A549 (cell line): Measurements from ENCODE around the gene CERS6. TPM values are rescaled to one million over a fixed set of nuclear protein-coding genes. Genes with fewer than 3 reads are reported as not detected.

Experiments
- ATAC-seq, 2 experiments: fragments of 200-7000 bp in 1 of 2; fragments of >200 bp in 1 of 2; cut with Nextera tagmentation in 1 of 2; cut with Tn5 transposase in 1 of 2; 3 replicates each; pipeline versions ENCODE4 v1.8.0 to v1.9.1; 2018 to 2020; ENCODE audit warnings: mild to moderate bottlenecking in 1 of 2, moderate library complexity in 1 of 2
- CTCF ChIA-PET: fragments of 300-600 bp; sonication (Branson Sonifier 250); formaldehyde crosslinking; extraction: SDS; loops from one replicate; lab custom pipeline; 2021; ENCODE audit warnings: antibody characterized with exemption, inconsistent platforms; lab: Yijun Ruan, JAX
- POLR2A ChIA-PET: fragments of 350-600 bp; formaldehyde crosslinking; extraction: SDS; loops from one replicate; lab custom pipeline; 2021; ENCODE audit warnings: antibody characterized with exemption, inconsistent platforms; lab: Yijun Ruan, JAX
- DNase-seq, 2 experiments: peaks; one replicate each; pipeline versions ENCODE4 v3.0.0 to v3.0.0-alpha.2; 2011 to 2016; ENCODE audit warnings: low read depth in 1 of 2, low spot score in 1 of 2
- FAIRE-seq: peaks from 2 replicates; lab custom pipeline; 2011; peaks lifted over from hg19 to GRCh38; lab: Jason Lieb, UNC
- H3K27ac ChIP-seq, 2 experiments: fragments of >200 bp; sonication (Bioruptor Twin); formaldehyde crosslinking; 3 replicates each; pipeline ENCODE4 v1.5.1; 2016 to 2017
- H3K4me1 ChIP-seq: fragments of >200 bp; sonication (Bioruptor Twin); formaldehyde crosslinking; 3 replicates; pipeline ENCODE4 v1.6.1; 2016
- H3K4me2 ChIP-seq: fragments of >200 bp; sonication (Bioruptor Twin); formaldehyde crosslinking; 3 replicates; pipeline ENCODE4 v1.6.1; 2016
- H3K4me3 ChIP-seq: fragments of >200 bp; sonication (Bioruptor Twin); formaldehyde crosslinking; 3 replicates; pipeline ENCODE4 v1.5.1; 2016
- H3K9me3 ChIP-seq: fragments of >200 bp; sonication (Bioruptor Twin); formaldehyde crosslinking; 3 replicates; pipeline ENCODE4 v1.6.1; 2016
- BHLHE40 ChIP-seq: IDR thresholded peaks from 2 replicates; pipeline ENCODE4 v1.6.1; 2012; ENCODE audit warnings: low read depth, low read length, inconsistent platforms
- CEBPB ChIP-seq, 2 experiments: fragments of >200 bp in 1 of 2; sonication (Bioruptor Twin) in 1 of 2; formaldehyde crosslinking in 1 of 2; IDR thresholded peaks; 2 replicates each; pipeline ENCODE4 v1.6.1; 2012 to 2016
- EHF ChIP-seq: fragments of 250-450 bp; sonication (Bioruptor Pico); IDR thresholded peaks from 2 replicates; pipeline ENCODE4 v1.5.0; 2020; ENCODE audit warnings: mild to moderate bottlenecking
- ESRRA ChIP-seq: fragments of 150-350 bp; IDR thresholded peaks from 2 replicates; pipeline ENCODE4 v1.6.1; 2014; ENCODE audit warnings: mild to moderate bottlenecking, low read length, borderline replicate concordance
- GATA3 ChIP-seq: IDR thresholded peaks from 2 replicates; pipeline ENCODE4 v1.6.1; 2012; ENCODE audit warnings: borderline replicate concordance
- HDAC2 ChIP-seq: fragments of 200-600 bp; sonication (generic); IDR thresholded peaks from 2 replicates; pipeline ENCODE4 v1.6.1; 2016
- HOXB13 ChIP-seq: fragments of 250-450 bp; sonication (Bioruptor Pico); IDR thresholded peaks from 2 replicates; pipeline ENCODE4 v1.5.0; 2020; ENCODE audit warnings: low read depth, mild to moderate bottlenecking, moderate library complexity
- JUN ChIP-seq, 2 experiments: fragments of >200 bp; sonication (Bioruptor Twin); formaldehyde crosslinking; IDR thresholded peaks; 2 replicates in 1 of 2; 3 replicates in 1 of 2; pipeline ENCODE4 v1.6.1; 2016 to 2017
- JUNB ChIP-seq: fragments of >200 bp; sonication (Bioruptor Twin); formaldehyde crosslinking; IDR thresholded peaks from 2 replicates; pipeline ENCODE4 v1.6.1; 2016
- KDM1A ChIP-seq: fragments of 200-600 bp; sonication (generic); IDR thresholded peaks from 2 replicates; pipeline ENCODE4 v1.6.1; 2016; ENCODE audit warnings: low read depth, mild to moderate bottlenecking
- KDM5A ChIP-seq: fragments of 200-600 bp; sonication (generic); IDR thresholded peaks from 2 replicates; pipeline ENCODE4 v1.6.1; 2016; ENCODE audit warnings: antibody characterized with exemption, mild to moderate bottlenecking
- MAZ ChIP-seq: fragments of 150-350 bp; IDR thresholded peaks from 2 replicates; pipeline ENCODE4 v1.6.1; 2014; ENCODE audit warnings: antibody characterized with exemption, low read depth, low read length, borderline replicate concordance
- MYC ChIP-seq: IDR thresholded peaks from 2 replicates; pipeline ENCODE4 v1.6.1; 2012; ENCODE audit warnings: mild to moderate bottlenecking, inconsistent platforms, low read length, improper control_type of control experiment, borderline replicate concordance
- NFE2L2 ChIP-seq: fragments of 150-350 bp; conservative IDR thresholded peaks from 2 replicates; pipeline ENCODE4 v1.6.1; 2014; ENCODE audit warnings: low read length
- NPAS2 ChIP-seq: fragments of 250-450 bp; sonication (Bioruptor Pico); IDR thresholded peaks from 2 replicates; pipeline ENCODE4 v1.8.0; 2022; ENCODE audit warnings: mild to moderate bottlenecking, moderate library complexity, borderline replicate concordance
- NR3C1 ChIP-seq: fragments of >200 bp; sonication (Bioruptor Twin); formaldehyde crosslinking; IDR thresholded peaks from 3 replicates; pipeline ENCODE4 v1.6.1; 2017
- PHF8 ChIP-seq: fragments of 200-600 bp; sonication (generic); IDR thresholded peaks from 2 replicates; pipeline ENCODE4 v1.6.1; 2016; ENCODE audit warnings: low read depth, mild to moderate bottlenecking, antibody characterized with exemption, moderate library complexity, borderline replicate concordance
- POLR2A ChIP-seq: IDR thresholded peaks from 2 replicates; pipeline ENCODE4 v1.6.1; 2012; ENCODE audit warnings: mild to moderate bottlenecking, low read length
- RAD21 ChIP-seq, 2 experiments: fragments of >200 bp in 1 of 2; sonication (Bioruptor Twin) in 1 of 2; formaldehyde crosslinking in 1 of 2; IDR thresholded peaks in 1 of 2; conservative IDR thresholded peaks in 1 of 2; 2 replicates in 1 of 2; 3 replicates in 1 of 2; pipeline ENCODE4 v1.6.1; 2012 to 2018; ENCODE audit warnings: inconsistent platforms in 1 of 2
- RFX5 ChIP-seq: fragments of 450-650 bp; IDR thresholded peaks from 2 replicates; pipeline ENCODE4 v1.7.1; 2014; ENCODE audit warnings: antibody characterized with exemption, mild to moderate bottlenecking, moderate library complexity
- RNF2 ChIP-seq: fragments of 200-600 bp; sonication (generic); IDR thresholded peaks from 2 replicates; pipeline ENCODE4 v1.6.1; 2016; ENCODE audit warnings: low read depth, mild to moderate bottlenecking, antibody characterized with exemption, moderate library complexity, borderline replicate concordance
- SMC3 ChIP-seq: fragments of >200 bp; sonication (Bioruptor Twin); formaldehyde crosslinking; IDR thresholded peaks from 3 replicates; pipeline ENCODE4 v1.6.1; 2018; ENCODE audit warnings: inconsistent platforms
- TP53 ChIP-seq: fragments of 250-450 bp; sonication (Bioruptor Pico); IDR thresholded peaks from 2 replicates; pipeline ENCODE4 v1.5.0; 2021; ENCODE audit warnings: mild to moderate bottlenecking, moderate library complexity
- USF2 ChIP-seq: fragments of 450-650 bp; IDR thresholded peaks from 2 replicates; pipeline ENCODE4 v1.6.1; 2014; ENCODE audit warnings: antibody characterized with exemption
- ZC3H11A ChIP-seq: fragments of 450-650 bp; IDR thresholded peaks from 2 replicates; pipeline ENCODE4 v1.6.1; 2014; ENCODE audit warnings: antibody characterized with exemption, mild to moderate bottlenecking
- ZNF302 ChIP-seq: fragments of 250-450 bp; sonication (Bioruptor Pico); IDR thresholded peaks from 2 replicates; pipeline ENCODE4 v1.9.0; 2021; ENCODE audit warnings: inconsistent platforms, mild to moderate bottlenecking, moderate library complexity
- WGBS: methylation state at CpG from one replicate; pipeline ENCODE4 v1.1.6; 2017; ENCODE audit errors: missing lambda C conversion rate; 5-methylcytosine and 5-hydroxymethylcytosine counted together
- polyA plus RNA-seq, 4 experiments: library from polyadenylated mRNA; depleted of rRNA in 3 of 4; stranded (reverse); fragments of >200 nt; fragmentation: RNase III in 1 of 4; extraction: RNeasy Plus Mini Kit Qiagen cat#74134 plus additional on column Dnase treatment in 1 of 4; gene quantifications; 2 replicates in 3 of 4; 3 replicates in 1 of 4; pipeline ENCODE4 v1.2.3, GENCODE V29; 2011 to 2017
- TF ChIP-seq, protein P1 (sequence below): IDR thresholded peaks from 2 replicates; pipeline ENCODE4 v1.6.1; 2012
- TF ChIP-seq, protein P2 (sequence below): fragments of >200 bp; sonication (Bioruptor Twin); formaldehyde crosslinking; IDR thresholded peaks from 3 replicates; pipeline ENCODE4 v1.5.1; 2016
- TF ChIP-seq, protein P3 (sequence below): fragments of >200 bp; sonication (Bioruptor Twin); formaldehyde crosslinking; IDR thresholded peaks from 2 replicates; pipeline ENCODE4 v1.6.1; 2016

The CERS6 gene
- polyA plus RNA-seq, 2 of the 4 experiments (the other 2 are of a cell fraction): 12.0 to 16.9 TPM

- 76% methylated on average over 6 of the region's 6 CpGs for WGBS
- Histone ChIP-seq H3K4me2 (no peak overlapping the region), H3K27ac (no peak overlapping the region), H3K4me1 (peaks cover 5% of the 10 kb centered on the region; the same call in 1 of the 3 replicates), H3K9me3 (no peaks in the 10 kb centered on the region), H3K4me3 (no peak overlapping the region)
- TF ChIP-seq, protein P1, sequence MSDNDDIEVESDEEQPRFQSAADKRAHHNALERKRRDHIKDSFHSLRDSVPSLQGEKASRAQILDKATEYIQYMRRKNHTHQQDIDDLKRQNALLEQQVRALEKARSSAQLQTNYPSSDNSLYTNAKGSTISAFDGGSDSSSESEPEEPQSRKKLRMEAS: no peak
- TF ChIP-seq CEBPB (IDR thresholded peaks at IDR 0.05): peak; percentile 45 to 63; a peak in 3 of 4 replicates
- ATAC-seq: no peak
- DNase-seq: peak in 1 of 2 experiments; percentile 6
- ChIA-PET POLR2A (no interaction called here), CTCF (no interaction called here)
- no peak for FAIRE-seq
Measured at GRCh38 chr2:168565112-168565511, 109.0 kb downstream of the CERS6 start.

- ATAC-seq: no peak
- ChIA-PET POLR2A (no interaction called here), CTCF (no interaction called here)
- Histone ChIP-seq H3K9me3 (no peaks in the 10 kb centered on the region), H3K4me3 (no peak overlapping the region), H3K27ac (no peak overlapping the region), H3K4me1 (peaks cover 5% of the 10 kb centered on the region; the same call in 1 of the 3 replicates), H3K4me2 (no peak overlapping the region)
- no peak for FAIRE-seq
- WGBS: 95% methylated on average over 2 of the region's 2 CpGs
- no peak for DNase-seq
- TF ChIP-seq MYC (no peak), GATA3 (no peak), USF2 (no peak), JUN (IDR thresholded peaks at IDR 0.05) (no peak), HDAC2 (no peak), CEBPB (IDR thresholded peaks at IDR 0.05) (no peak), KDM1A (no peak), MAZ (no peak), RNF2 (no peak), HOXB13 (CRISPR knock-in tag) (no peak), RAD21 (conservative IDR thresholded peaks at IDR 0.05 in 1 of 2, IDR thresholded peaks at IDR 0.05 in 1 of 2) (no peak), POLR2A (no peak), KDM5A (no peak), ZNF302 (CRISPR knock-in tag) (no peak), JUNB (no peak), EHF (no peak), NPAS2 (CRISPR knock-in tag) (no peak)
- TF ChIP-seq, protein P2, sequence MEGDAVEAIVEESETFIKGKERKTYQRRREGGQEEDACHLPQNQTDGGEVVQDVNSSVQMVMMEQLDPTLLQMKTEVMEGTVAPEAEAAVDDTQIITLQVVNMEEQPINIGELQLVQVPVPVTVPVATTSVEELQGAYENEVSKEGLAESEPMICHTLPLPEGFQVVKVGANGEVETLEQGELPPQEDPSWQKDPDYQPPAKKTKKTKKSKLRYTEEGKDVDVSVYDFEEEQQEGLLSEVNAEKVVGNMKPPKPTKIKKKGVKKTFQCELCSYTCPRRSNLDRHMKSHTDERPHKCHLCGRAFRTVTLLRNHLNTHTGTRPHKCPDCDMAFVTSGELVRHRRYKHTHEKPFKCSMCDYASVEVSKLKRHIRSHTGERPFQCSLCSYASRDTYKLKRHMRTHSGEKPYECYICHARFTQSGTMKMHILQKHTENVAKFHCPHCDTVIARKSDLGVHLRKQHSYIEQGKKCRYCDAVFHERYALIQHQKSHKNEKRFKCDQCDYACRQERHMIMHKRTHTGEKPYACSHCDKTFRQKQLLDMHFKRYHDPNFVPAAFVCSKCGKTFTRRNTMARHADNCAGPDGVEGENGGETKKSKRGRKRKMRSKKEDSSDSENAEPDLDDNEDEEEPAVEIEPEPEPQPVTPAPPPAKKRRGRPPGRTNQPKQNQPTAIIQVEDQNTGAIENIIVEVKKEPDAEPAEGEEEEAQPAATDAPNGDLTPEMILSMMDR: no peak
Measured at GRCh38 chr2:168565512-168565911, 109.4 kb downstream of the CERS6 start.

GRCh38 chr2:168566974-168567665 lies 111.0 kb downstream of the CERS6 start:
- Histone ChIP-seq H3K4me1 (peaks cover 5% of the 10 kb centered on the region; the same call in 1 of the 3 replicates), H3K4me2 (no peak overlapping the region), H3K4me3 (no peak overlapping the region), H3K9me3 (no peaks in the 10 kb centered on the region), H3K27ac (no peak overlapping the region)
- ChIA-PET POLR2A (no interaction called here), CTCF (no interaction called here)
- FAIRE-seq: no peak
- no peak for ATAC-seq
- DNase-seq: no peak
- TF ChIP-seq KDM1A (no peak), PHF8 (no peak), TP53 (CRISPR knock-in tag) (no peak), SMC3 (no peak), RFX5 (no peak), ESRRA (no peak), ZC3H11A (no peak), USF2 (no peak), NR3C1 (no peak), BHLHE40 (no peak), POLR2A (no peak), NFE2L2 (no peak), HOXB13 (CRISPR knock-in tag) (no peak)
- TF ChIP-seq, protein P3, sequence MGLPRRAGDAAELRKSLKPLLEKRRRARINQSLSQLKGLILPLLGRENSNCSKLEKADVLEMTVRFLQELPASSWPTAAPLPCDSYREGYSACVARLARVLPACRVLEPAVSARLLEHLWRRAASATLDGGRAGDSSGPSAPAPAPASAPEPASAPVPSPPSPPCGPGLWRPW: no peak
- TF ChIP-seq, protein P1: no peak
- TF ChIP-seq, protein P2: no peak
